ENCODE results near the gene GNG8. TPM values are rescaled to one million over a fixed set of nuclear protein-coding genes. Genes with fewer than 3 reads are reported as not detected.

The GNG8 gene
- total RNA-seq, 1 experiment from 2014 or later, result not detected

GRCh38 chr19:46656541-46656940 is 20.5 kb upstream of the GNG8 start:
- H3K4me3 ChIP-seq, result no peak overlapping the region
- no peak overlapping the region for H3K27ac ChIP-seq
- peaks cover 5% of the 10 kb centered on the region for H3K4me1 ChIP-seq
- no peaks in the 10 kb centered on the region for H3K9me3 ChIP-seq (replicated peaks)
- no peaks in the 10 kb centered on the region for H3K27me3 ChIP-seq
- no peaks in the 10 kb centered on the region for H3K36me3 ChIP-seq
- DNase-seq, result no peak

DNA sequence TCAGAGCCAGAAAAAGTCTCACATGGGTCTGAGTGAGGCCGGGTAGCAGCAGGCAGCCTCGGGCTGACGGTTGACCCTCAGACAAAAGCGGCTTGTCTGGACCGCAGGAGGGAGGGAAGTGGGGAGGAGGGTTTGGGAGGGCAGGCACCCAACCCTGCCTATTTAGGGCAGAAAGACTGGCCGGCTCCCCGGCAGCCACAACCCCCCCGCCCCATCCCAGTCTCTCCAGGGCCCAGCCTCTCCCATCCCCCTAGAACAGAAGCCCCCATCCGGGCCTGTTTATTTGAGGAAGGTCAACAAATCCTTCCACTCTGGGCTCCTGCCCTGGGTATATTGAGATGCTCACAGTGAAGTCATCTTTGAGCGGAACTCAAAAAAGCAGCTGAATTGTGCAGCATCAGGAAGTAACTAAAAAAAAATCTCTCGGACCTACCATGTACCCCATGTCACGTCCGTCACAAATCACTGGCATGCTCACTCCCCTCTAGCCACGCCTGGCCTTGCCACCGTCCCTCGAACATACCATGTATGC is 18.7 kb upstream of the GNG8 start:
- H3K27ac ChIP-seq, result peak overlapping the region; percentile 33; the same call in 1 of the 2 replicates
- no peaks in the 10 kb centered on the region; the same call in none of the 2 replicates for H3K4me1 ChIP-seq
- H3K27me3 ChIP-seq, result no peaks in the 10 kb centered on the region
- H3K4me3 ChIP-seq, result peak overlapping the region; percentile 31
- peak; percentile 58 to 62 for DNase-seq
- no peaks in the 10 kb centered on the region for H3K36me3 ChIP-seq
- no peaks in the 10 kb centered on the region for H3K9me3 ChIP-seq (replicated peaks)

DNA sequence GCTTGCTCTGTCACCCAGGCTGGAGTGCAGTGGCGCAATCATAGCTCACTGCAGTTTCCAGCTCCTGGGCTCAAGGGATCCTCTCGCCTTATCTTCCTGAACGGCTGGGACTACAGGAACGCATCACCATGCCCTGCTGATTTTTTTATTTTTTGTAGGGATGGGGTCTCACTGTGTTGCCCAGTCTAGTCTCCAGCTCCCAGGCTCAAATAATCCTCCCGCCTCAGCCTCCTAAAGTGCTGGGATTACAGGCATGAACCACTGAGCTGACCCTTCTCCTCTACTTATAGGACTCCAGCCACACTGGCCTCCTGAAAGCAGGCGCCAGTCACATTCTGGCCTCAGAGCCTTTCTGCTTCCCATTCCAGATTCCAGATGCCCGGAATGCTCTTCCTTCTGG is 14.4 kb upstream of the GNG8 start:
- Histone ChIP-seq H3K9me3 (replicated peaks) (no peaks in the 10 kb centered on the region), H3K27ac (no peak overlapping the region), H3K4me3 (no peak overlapping the region), H3K36me3 (no peaks in the 10 kb centered on the region), H3K27me3 (no peaks in the 10 kb centered on the region), H3K4me1 (no peaks in the 10 kb centered on the region; the same call in none of the 2 replicates)
- DNase-seq, result no peak

DNA sequence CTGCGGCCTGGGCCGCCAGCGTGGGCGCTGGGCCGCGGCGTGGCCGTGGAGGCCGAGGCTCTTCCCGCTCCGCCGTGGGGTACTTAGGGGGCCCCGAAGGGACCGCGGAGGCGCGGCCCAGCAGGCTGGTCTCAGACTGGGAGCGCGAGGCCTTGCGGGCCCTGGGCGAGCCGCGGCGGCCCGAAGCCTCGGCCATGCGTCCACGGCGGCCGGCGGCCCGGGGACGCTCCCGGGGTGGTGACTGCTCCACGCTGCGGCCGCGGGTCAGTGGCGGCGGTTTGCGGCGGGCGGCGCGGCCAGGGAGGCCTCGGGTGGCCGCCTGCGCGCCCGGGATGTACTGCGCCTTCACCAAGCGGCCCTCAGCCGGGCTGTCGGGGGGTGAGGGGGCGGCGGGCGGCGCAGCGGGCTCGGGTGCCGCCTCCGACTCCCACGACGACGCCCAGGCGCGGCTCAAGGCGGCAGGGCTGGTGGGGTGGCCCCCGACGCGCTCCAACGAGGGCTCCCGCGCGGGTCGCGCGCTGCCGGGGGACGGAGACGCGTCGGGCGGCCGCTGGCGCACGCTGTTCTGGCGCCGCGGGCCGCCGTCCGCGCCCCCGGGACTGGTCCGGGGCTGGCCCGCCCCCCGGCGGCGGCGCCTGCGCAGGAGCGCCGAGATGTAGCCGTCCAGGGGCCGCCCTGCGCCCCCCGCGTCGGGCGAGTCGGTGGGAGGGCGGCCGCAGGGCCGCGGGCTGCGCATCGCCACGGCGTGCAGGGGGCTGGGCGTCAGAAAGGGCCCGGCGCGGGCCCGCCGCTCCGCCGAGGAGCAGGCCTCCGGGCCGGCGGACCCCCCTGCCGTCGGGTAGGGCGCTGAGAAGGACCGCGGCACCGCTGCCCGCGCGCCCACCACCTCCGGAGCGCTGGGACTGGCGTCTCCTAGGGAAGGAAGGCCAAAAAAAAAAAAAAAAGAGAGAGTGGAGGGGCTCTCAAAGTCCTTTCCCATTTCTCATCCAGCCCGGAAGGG is 13.3 kb upstream of the GNG8 start:
- Histone ChIP-seq H3K36me3 (no peaks in the 10 kb centered on the region), H3K4me1 (no peaks in the 10 kb centered on the region; the same call in 1 of the 2 replicates), H3K27me3 (no peaks in the 10 kb centered on the region), H3K9me3 (replicated peaks) (no peaks in the 10 kb centered on the region), H3K27ac (no peak overlapping the region), H3K4me3 (no peak overlapping the region)
- DNase-seq, result no peak

- no peak for DNase-seq
- H3K9me3 ChIP-seq (replicated peaks), result no peaks in the 10 kb centered on the region
- H3K36me3 ChIP-seq, result no peaks in the 10 kb centered on the region
- H3K4me1 ChIP-seq, result no peaks in the 10 kb centered on the region
- H3K4me3 ChIP-seq, result no peak overlapping the region
- no peak overlapping the region for H3K27ac ChIP-seq
- no peaks in the 10 kb centered on the region for H3K27me3 ChIP-seq
These were observed 12.3 kb upstream of the GNG8 start for GRCh38 chr19:46648060-46648960.

GRCh38 chr19:46646402-46646801 is 10.4 kb upstream of the GNG8 start:
- Histone ChIP-seq H3K4me1 (no peaks in the 10 kb centered on the region), H3K4me3 (no peak overlapping the region), H3K27ac (no peak overlapping the region), H3K9me3 (replicated peaks) (no peaks in the 10 kb centered on the region), H3K36me3 (no peaks in the 10 kb centered on the region), H3K27me3 (no peaks in the 10 kb centered on the region)
- no peak for DNase-seq

DNA sequence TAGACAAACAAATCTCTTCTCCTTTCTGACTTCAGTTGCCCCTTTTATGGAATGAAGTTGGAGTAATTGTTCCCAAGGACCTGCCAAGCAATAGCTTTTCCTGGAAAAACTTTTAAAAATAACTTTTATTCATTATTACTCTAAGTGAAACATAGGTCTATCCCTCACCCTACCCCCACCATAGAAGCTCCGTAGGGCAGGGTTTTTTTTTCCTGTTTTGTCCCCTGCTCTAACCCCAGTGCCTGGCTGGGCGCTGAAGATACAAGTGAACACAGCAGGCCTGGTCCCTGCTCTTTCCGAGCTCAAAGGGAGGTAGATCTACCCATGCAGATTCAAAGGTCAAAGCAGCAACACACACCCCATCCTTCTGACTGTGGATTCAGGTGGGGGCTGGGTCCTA is 8.7 kb upstream of the GNG8 start:
- Histone ChIP-seq H3K4me1 (peaks cover 3% of the 10 kb centered on the region), H3K9me3 (replicated peaks) (no peaks in the 10 kb centered on the region), H3K27me3 (no peaks in the 10 kb centered on the region), H3K27ac (no peak overlapping the region), H3K36me3 (no peaks in the 10 kb centered on the region), H3K4me3 (no peak overlapping the region)
- DNase-seq, result no peak

DNA sequence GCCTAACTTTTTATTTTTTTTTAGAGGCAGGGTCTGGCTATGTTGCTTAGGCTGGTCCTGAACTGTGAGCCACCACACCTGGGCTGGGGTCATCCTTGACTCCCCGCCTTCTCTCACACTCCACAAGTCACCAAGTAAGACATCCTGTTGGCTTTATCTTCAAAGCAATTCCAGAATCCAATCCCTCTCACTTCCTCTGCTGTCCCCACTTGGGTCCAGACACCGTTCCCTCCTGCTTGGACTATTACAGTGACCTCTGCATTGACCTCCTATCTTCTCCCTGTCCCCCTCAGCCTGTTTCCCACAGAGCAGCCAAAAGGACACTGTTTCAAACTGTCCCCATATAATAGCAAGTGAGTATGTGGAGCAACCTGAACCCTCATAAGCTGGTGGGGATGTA is 4.7 kb upstream of the GNG8 start:
- H3K4me1 ChIP-seq, result peaks cover 4% of the 10 kb centered on the region
- H3K27ac ChIP-seq, result no peak overlapping the region
- H3K27me3 ChIP-seq, result no peaks in the 10 kb centered on the region
- no peak overlapping the region for H3K4me3 ChIP-seq
- no peaks in the 10 kb centered on the region for H3K9me3 ChIP-seq (replicated peaks)
- DNase-seq, result no peak
- H3K36me3 ChIP-seq, result no peaks in the 10 kb centered on the region

GRCh38 chr19:46639358-46640182 is 3.6 kb upstream of the GNG8 start:
- peak overlapping the region; percentile 60 for H3K4me3 ChIP-seq
- peaks cover 4% of the 10 kb centered on the region for H3K4me1 ChIP-seq
- no peak overlapping the region; the same call in 1 of the 2 replicates for H3K27ac ChIP-seq
- peaks cover 6% of the 10 kb centered on the region; the same call in 1 of the 2 replicates for H3K27me3 ChIP-seq
- no peaks in the 10 kb centered on the region for H3K36me3 ChIP-seq
- peak; percentile 44 to 50 for DNase-seq
- no peaks in the 10 kb centered on the region for H3K9me3 ChIP-seq (replicated peaks)

- Histone ChIP-seq H3K36me3 (no peaks in the 10 kb centered on the region), H3K4me1 (peaks cover 4% of the 10 kb centered on the region), H3K27me3 (peaks cover 7% of the 10 kb centered on the region; the same call in 1 of the 2 replicates), H3K27ac (no peak overlapping the region), H3K4me3 (no peak overlapping the region), H3K9me3 (replicated peaks) (no peaks in the 10 kb centered on the region)
- DNase-seq, result no peak
These were observed 1.2 kb upstream of the GNG8 start for GRCh38 chr19:46637224-46637623.

DNA sequence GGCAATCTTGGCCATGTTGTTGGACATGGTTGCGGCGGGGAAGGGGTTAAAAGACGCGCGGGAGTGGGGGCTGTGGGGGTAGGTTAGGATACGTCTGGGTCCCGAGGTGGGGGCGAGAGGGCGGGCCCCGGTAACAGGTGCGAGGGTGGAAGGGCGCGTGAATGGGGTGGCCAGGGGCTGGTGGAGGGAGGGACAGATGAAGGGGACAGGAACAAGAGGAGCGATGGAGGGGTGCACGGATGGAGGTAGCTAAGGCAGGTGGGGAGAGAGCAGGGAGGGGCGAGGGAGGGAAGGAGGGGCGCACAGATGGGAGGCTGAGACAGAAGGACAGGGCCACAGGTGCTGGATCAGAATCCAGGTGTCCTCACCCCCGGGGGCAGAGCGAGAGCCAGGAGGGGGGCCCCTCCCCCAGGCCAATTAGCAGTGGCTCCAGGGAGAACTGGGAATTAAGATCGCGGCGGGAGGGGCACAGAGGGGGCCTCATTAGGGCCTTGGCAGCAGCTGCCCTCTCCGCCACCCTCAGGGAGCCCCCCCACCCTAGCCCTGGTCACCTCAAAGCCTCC is 1.3 kb downstream of the GNG8 start:
- no peak overlapping the region for H3K27ac ChIP-seq
- H3K27me3 ChIP-seq, result peaks cover 7% of the 10 kb centered on the region; the same call in 1 of the 2 replicates

DNA sequence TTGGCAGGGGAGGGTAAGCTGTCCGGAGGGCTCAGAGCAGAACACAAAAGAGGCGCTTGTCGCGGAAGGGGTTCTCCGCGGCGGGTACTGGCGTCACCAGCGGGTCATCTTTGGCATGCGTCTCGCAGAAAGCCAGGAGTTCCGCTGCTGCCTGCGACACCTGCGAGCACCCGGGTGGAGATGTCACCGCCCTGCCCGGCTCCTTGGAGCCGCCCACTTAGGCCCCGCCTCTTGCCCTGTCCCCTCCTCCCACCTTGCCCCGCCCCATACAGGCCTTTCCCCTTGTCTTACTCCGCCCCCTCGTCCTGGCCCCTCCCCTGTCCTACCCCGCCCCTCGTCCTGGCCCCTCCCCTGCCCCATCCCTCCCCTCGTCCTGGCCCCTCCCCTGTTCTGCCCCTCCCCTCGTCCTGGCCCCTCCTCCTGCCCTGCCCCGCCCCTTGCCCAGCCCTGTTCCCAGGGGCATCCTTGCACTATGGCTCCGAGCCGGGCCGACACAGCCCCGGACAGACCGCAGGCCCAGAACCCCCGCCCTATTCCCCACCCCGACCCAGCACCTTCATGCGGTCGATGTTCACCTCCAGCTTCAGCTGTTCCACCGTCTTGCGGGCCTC is 1.9 kb downstream of the GNG8 start:
- Histone ChIP-seq H3K36me3 (no peaks in the 10 kb centered on the region), H3K27me3 (peaks cover 7% of the 10 kb centered on the region; the same call in 1 of the 2 replicates), H3K27ac (no peak overlapping the region), H3K4me3 (no peak overlapping the region), H3K4me1 (peaks cover 13% of the 10 kb centered on the region), H3K9me3 (replicated peaks) (no peaks in the 10 kb centered on the region)
- peak; percentile 60 to 66 for DNase-seq

More for the DNA sequence above, 1.3 kb downstream of the GNG8 start:
- no peaks in the 10 kb centered on the region for H3K36me3 ChIP-seq
- no peak overlapping the region for H3K4me3 ChIP-seq
- peaks cover 14% of the 10 kb centered on the region for H3K4me1 ChIP-seq
- no peak for DNase-seq
- no peaks in the 10 kb centered on the region for H3K9me3 ChIP-seq (replicated peaks)

- H3K9me3 ChIP-seq (replicated peaks), result no peaks in the 10 kb centered on the region
- DNase-seq, result no peak
- H3K27me3 ChIP-seq, result peaks cover 7% of the 10 kb centered on the region; the same call in 1 of the 2 replicates
- H3K4me1 ChIP-seq, result peaks cover 13% of the 10 kb centered on the region
- H3K36me3 ChIP-seq, result no peaks in the 10 kb centered on the region
- H3K27ac ChIP-seq, result no peak overlapping the region
- no peak overlapping the region for H3K4me3 ChIP-seq
These were observed 2.9 kb downstream of the GNG8 start for GRCh38 chr19:46633130-46633529.
